Mesendoderm (in vitro differentiated cells): ENCODE results near the gene POGLUT2.

Experiments
- DNase-seq: peaks from one replicate; pipeline ENCODE4 v3.0.0; 2013
- H2AK5ac ChIP-seq: 2 replicates; pipeline ENCODE4 v1.6.1; 2013; ENCODE audit warnings: low read length, inconsistent platforms
- H2BK120ac ChIP-seq: 2 replicates; pipeline ENCODE4 v1.6.1; 2013; ENCODE audit warnings: low read depth, mild to moderate bottlenecking, low read length, moderate library complexity, mixed read lengths
- H2BK15ac ChIP-seq: replicated peaks from 2 replicates; pipeline ENCODE4 v1.6.1; 2013; ENCODE audit warnings: low read depth, mild to moderate bottlenecking, moderate library complexity
- H2BK5ac ChIP-seq: 2 replicates; pipeline ENCODE4 v1.6.1; 2013; ENCODE audit warnings: low read length, inconsistent platforms
- H3K18ac ChIP-seq: 2 replicates; pipeline ENCODE4 v1.6.1; 2013; ENCODE audit warnings: mild to moderate bottlenecking, low read length, mixed read lengths
- H3K23ac ChIP-seq: one replicate; pipeline ENCODE4 v1.6.1; 2013; ENCODE audit warnings: low read length
- H3K27ac ChIP-seq: 2 replicates; pipeline ENCODE4 v1.5.1; 2013; ENCODE audit warnings: low read depth, mild to moderate bottlenecking, inconsistent platforms, low read length, moderate library complexity
- H3K27me3 ChIP-seq: 2 replicates; pipeline ENCODE4 v1.6.1; 2013; ENCODE audit warnings: low read length, control low read depth, mild to moderate bottlenecking, inconsistent platforms; ENCODE audit not compliant: insufficient read depth, poor library complexity
- H3K36me3 ChIP-seq: 2 replicates; pipeline ENCODE4 v1.6.1; 2013; ENCODE audit warnings: low read length, inconsistent platforms; ENCODE audit not compliant: control insufficient read depth, insufficient read depth
- H3K4ac ChIP-seq: one replicate; pipeline ENCODE4 v1.6.1; 2013; ENCODE audit warnings: low read depth, mild to moderate bottlenecking, low read length, moderate library complexity
- H3K4me1 ChIP-seq: 2 replicates; pipeline ENCODE4 v1.6.1; 2013; ENCODE audit warnings: low read depth, low read length, inconsistent platforms; ENCODE audit not compliant: control insufficient read depth
- H3K4me2 ChIP-seq: 2 replicates; pipeline ENCODE4 v1.6.1; 2013; ENCODE audit warnings: low read length
- H3K4me3 ChIP-seq: 2 replicates; pipeline ENCODE4 v1.5.1; 2013; ENCODE audit warnings: mild to moderate bottlenecking, low read length
- H3K56ac ChIP-seq: one replicate; pipeline ENCODE4 v1.6.1; 2013; ENCODE audit warnings: low read length
- H3K79me1 ChIP-seq: 2 replicates; pipeline ENCODE4 v1.6.1; 2013; ENCODE audit warnings: low read length, inconsistent platforms
- H3K79me2 ChIP-seq: 2 replicates; pipeline ENCODE4 v1.6.1; 2013; ENCODE audit warnings: mild to moderate bottlenecking, low read length; ENCODE audit not compliant: control insufficient read depth, insufficient read depth
- H3K9ac ChIP-seq: 2 replicates; pipeline ENCODE4 v1.6.1; 2013; ENCODE audit warnings: low read length, inconsistent platforms
- H4K5ac ChIP-seq: one replicate; pipeline ENCODE4 v1.6.1; 2013; ENCODE audit warnings: low read length
- H4K8ac ChIP-seq: one replicate; pipeline ENCODE4 v1.6.1; 2013; ENCODE audit warnings: low read depth, mild to moderate bottlenecking, control low read depth, low read length, moderate library complexity
- WGBS: extraction: QIAGEN DNeasy Blood & Tissue Kit; methylation state at CpG from one replicate; pipeline ENCODE4 v1.1.7; 2013; ENCODE audit warnings: low lambda C conversion rate, missing lambda C conversion rate; ENCODE audit not compliant: insufficient coverage; ENCODE audit errors: extremely low coverage; 5-methylcytosine and 5-hydroxymethylcytosine counted together

POGLUT2 gene

DNA sequence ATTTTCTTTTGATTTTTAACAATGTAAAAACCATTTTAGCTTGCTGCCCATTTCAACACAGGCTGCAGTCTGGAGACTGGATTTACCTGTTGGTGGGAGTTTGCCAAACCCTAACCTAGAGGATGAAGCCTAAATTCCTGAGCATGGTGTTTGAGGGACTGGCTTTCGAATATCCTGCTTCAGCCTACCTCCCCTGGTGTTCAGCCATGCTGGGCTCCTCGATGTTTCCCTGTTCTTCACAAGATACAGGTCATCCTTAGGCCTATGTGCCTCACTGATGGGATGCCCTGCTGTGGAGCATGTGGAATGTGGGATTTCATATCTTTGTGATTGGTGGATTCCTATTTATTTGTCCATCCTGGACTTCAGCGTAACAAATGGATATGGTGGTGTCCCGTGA is 26.6 kb upstream of the POGLUT2 start:
- Histone ChIP-seq H3K18ac (no peak overlapping the region), H3K36me3 (no peaks in the 10 kb centered on the region)

GRCh38 chr13:102817907-102818306 is 19.1 kb upstream of the POGLUT2 start:
- no peak overlapping the region for H3K9ac ChIP-seq

More for the DNA sequence above, 26.6 kb upstream of the POGLUT2 start:
- no peak overlapping the region for H3K56ac ChIP-seq
- peaks cover 4% of the 10 kb centered on the region for H3K4me1 ChIP-seq
- no peaks in the 10 kb centered on the region for H3K27me3 ChIP-seq
- no peak overlapping the region for H2BK5ac ChIP-seq
- no peak overlapping the region for H3K4me3 ChIP-seq
- H4K5ac ChIP-seq, result no peak overlapping the region
- H3K4ac ChIP-seq, result no peak overlapping the region
- no peak overlapping the region for H2BK15ac ChIP-seq
- no peaks in the 10 kb centered on the region for H3K79me2 ChIP-seq
- WGBS, result no CpG with 5 or more reads among the region's 4 CpGs
- no peak overlapping the region for H3K9ac ChIP-seq
- no peak overlapping the region for H3K23ac ChIP-seq
- DNase-seq, result peak; percentile 30
- no peak overlapping the region for H3K27ac ChIP-seq
- H3K4me2 ChIP-seq, result no peak overlapping the region
- H4K8ac ChIP-seq, result no peak overlapping the region
- H2BK120ac ChIP-seq, result no peak overlapping the region
- H3K79me1 ChIP-seq, result no peaks in the 10 kb centered on the region
- no peak overlapping the region for H2AK5ac ChIP-seq

DNA sequence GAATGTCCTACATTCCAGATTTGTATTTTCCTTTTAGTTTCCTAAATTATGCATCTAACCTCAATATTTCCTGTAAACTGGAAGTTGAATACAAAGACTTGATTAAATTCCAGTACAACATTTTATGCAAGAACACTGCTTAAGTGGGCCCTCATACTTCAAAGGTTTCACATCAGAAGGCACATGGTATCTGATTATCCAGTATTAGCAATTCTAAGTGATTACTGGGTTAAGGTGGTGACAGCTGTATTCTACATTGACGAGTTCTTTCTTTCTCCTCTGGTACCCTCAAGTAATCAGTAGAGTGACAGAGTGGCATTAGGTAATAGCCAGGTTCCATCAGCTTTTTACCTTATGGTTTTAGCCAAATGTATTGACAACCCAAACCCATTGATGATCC is 18.5 kb upstream of the POGLUT2 start:
- H2BK120ac ChIP-seq, result no peak overlapping the region
- no peaks in the 10 kb centered on the region for H3K36me3 ChIP-seq
- H4K5ac ChIP-seq, result no peak overlapping the region
- H3K4me2 ChIP-seq, result no peak overlapping the region
- no CpG with 5 or more reads among the region's 1 CpG for WGBS
- no peak overlapping the region for H3K56ac ChIP-seq
- H3K18ac ChIP-seq, result no peak overlapping the region
- DNase-seq, result no peak
- H2AK5ac ChIP-seq, result no peak overlapping the region
- H3K27me3 ChIP-seq, result peaks cover 1% of the 10 kb centered on the region
- no peak overlapping the region for H2BK5ac ChIP-seq
- H4K8ac ChIP-seq, result no peak overlapping the region
- H3K4me3 ChIP-seq, result no peak overlapping the region
- no peak overlapping the region for H3K4ac ChIP-seq
- H3K23ac ChIP-seq, result no peak overlapping the region
- H3K4me1 ChIP-seq, result peaks cover 2% of the 10 kb centered on the region
- no peaks in the 10 kb centered on the region for H3K79me1 ChIP-seq
- H3K79me2 ChIP-seq, result no peaks in the 10 kb centered on the region
- no peak overlapping the region for H2BK15ac ChIP-seq
- H3K27ac ChIP-seq, result no peak overlapping the region
- no peak overlapping the region for H3K9ac ChIP-seq

More at GRCh38 chr13:102817907-102818306, 19.1 kb upstream of the POGLUT2 start:
- no peaks in the 10 kb centered on the region for H3K4me1 ChIP-seq
- no peak overlapping the region for H3K4ac ChIP-seq
- no peak overlapping the region for H2BK120ac ChIP-seq
- H3K18ac ChIP-seq, result no peak overlapping the region
- no peak overlapping the region for H2BK5ac ChIP-seq
- H3K4me2 ChIP-seq, result no peak overlapping the region
- H4K5ac ChIP-seq, result no peak overlapping the region
- no peak overlapping the region for H3K56ac ChIP-seq
- no peaks in the 10 kb centered on the region for H3K79me2 ChIP-seq
- H3K4me3 ChIP-seq, result no peak overlapping the region
- H3K36me3 ChIP-seq, result no peaks in the 10 kb centered on the region
- no peaks in the 10 kb centered on the region for H3K79me1 ChIP-seq
- no peak overlapping the region for H2AK5ac ChIP-seq
- H3K27ac ChIP-seq, result no peak overlapping the region
- DNase-seq, result peak; percentile 14
- H3K27me3 ChIP-seq, result peaks cover 1% of the 10 kb centered on the region
- H4K8ac ChIP-seq, result no peak overlapping the region
- H3K23ac ChIP-seq, result no peak overlapping the region
- no peak overlapping the region for H2BK15ac ChIP-seq

DNA sequence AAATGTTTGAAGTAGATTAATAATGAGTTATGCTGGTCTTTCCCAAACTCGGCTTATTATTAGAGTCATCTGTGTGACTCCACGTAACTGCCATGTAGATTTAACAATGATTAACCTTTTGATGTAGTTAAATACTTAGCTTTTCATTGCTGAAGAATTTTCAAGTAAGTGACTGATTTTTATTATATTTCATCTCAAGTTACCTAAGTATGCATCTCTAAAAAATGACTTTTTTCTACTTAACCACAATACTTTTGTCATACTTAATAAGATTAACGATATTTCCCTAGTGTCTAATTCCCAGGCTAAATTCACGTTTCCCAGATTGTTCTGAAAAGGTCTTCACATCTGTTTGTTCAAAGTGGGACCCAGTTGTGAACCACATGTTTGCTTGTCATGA is 17.9 kb upstream of the POGLUT2 start:
- H2BK120ac ChIP-seq, result no peak overlapping the region
- no peak overlapping the region for H3K23ac ChIP-seq
- H3K79me1 ChIP-seq, result no peaks in the 10 kb centered on the region
- no peak overlapping the region for H3K18ac ChIP-seq
- H2AK5ac ChIP-seq, result no peak overlapping the region
- no peak overlapping the region for H3K4me3 ChIP-seq
- peaks cover 2% of the 10 kb centered on the region for H3K4me1 ChIP-seq
- peaks cover 1% of the 10 kb centered on the region for H3K27me3 ChIP-seq
- H3K9ac ChIP-seq, result no peak overlapping the region
- no peaks in the 10 kb centered on the region for H3K79me2 ChIP-seq
- no peak for DNase-seq
- no peak overlapping the region for H3K27ac ChIP-seq
- H2BK5ac ChIP-seq, result no peak overlapping the region
- no peak overlapping the region for H3K4me2 ChIP-seq
- no peak overlapping the region for H3K4ac ChIP-seq
- no peaks in the 10 kb centered on the region for H3K36me3 ChIP-seq
- no peak overlapping the region for H2BK15ac ChIP-seq
- H4K5ac ChIP-seq, result no peak overlapping the region
- no peak overlapping the region for H3K56ac ChIP-seq
- WGBS, result no CpG with 5 or more reads among the region's 4 CpGs
- no peak overlapping the region for H4K8ac ChIP-seq

- Histone ChIP-seq H3K9ac (no peak overlapping the region), H3K27ac (no peak overlapping the region), H4K8ac (no peak overlapping the region), H2BK120ac (no peak overlapping the region), H2AK5ac (no peak overlapping the region), H3K18ac (no peak overlapping the region), H3K4me3 (no peak overlapping the region), H2BK5ac (no peak overlapping the region), H2BK15ac (no peak overlapping the region), H3K27me3 (peaks cover 1% of the 10 kb centered on the region), H3K4me2 (no peak overlapping the region), H4K5ac (no peak overlapping the region), H3K56ac (peak overlapping the region; percentile 15), H3K79me2 (no peaks in the 10 kb centered on the region), H3K4me1 (peaks cover 2% of the 10 kb centered on the region), H3K36me3 (no peaks in the 10 kb centered on the region), H3K4ac (no peak overlapping the region), H3K23ac (no peak overlapping the region), H3K79me1 (no peaks in the 10 kb centered on the region)
- no CpG with 5 or more reads among the region's 5 CpGs for WGBS
- no peak for DNase-seq
These were observed 17.0 kb upstream of the POGLUT2 start for GRCh38 chr13:102815788-102816187.

DNA sequence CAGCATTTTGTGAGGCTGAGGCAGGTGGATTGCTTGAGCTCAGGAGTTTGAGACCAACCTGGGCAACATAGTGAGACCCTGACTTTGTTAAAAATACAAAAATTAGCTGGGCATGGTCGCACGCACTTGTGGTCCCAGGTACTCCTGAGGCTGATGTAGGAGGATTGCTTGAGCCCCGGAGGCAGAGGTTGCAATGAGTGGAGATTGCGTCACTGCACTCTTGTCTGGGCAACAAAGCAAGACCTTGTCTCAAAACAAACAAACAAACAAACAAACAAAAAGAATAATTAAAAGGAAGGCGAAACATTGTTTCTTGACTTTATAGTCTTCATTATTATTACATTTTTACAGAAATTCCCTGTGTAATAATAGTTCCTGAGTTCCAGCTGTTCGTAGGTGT is 16.0 kb upstream of the POGLUT2 start:
- H3K4me1 ChIP-seq, result peaks cover 2% of the 10 kb centered on the region
- no peak overlapping the region for H3K4me2 ChIP-seq
- no peak overlapping the region for H2BK120ac ChIP-seq
- H3K4ac ChIP-seq, result no peak overlapping the region
- H2BK15ac ChIP-seq, result no peak overlapping the region
- H3K4me3 ChIP-seq, result no peak overlapping the region
- no peaks in the 10 kb centered on the region for H3K36me3 ChIP-seq
- no peak overlapping the region for H3K18ac ChIP-seq
- no peaks in the 10 kb centered on the region for H3K79me1 ChIP-seq
- no peak overlapping the region for H4K5ac ChIP-seq
- no peak overlapping the region for H2BK5ac ChIP-seq
- H3K79me2 ChIP-seq, result no peaks in the 10 kb centered on the region
- no peak overlapping the region for H2AK5ac ChIP-seq
- H3K23ac ChIP-seq, result no peak overlapping the region
- WGBS, result no CpG with 5 or more reads among the region's 6 CpGs
- no peak overlapping the region for H3K27ac ChIP-seq
- H3K9ac ChIP-seq, result no peak overlapping the region
- no peak for DNase-seq
- H4K8ac ChIP-seq, result no peak overlapping the region
- H3K56ac ChIP-seq, result no peak overlapping the region
- H3K27me3 ChIP-seq, result peaks cover 1% of the 10 kb centered on the region
